ENCODE measurements around the gene SERTAD1.
A peak's percentile ranks its signal among the peaks of the same experiment; 100 is the strongest.
"Not testable (repeated sequence)": the region's sequence is repeated elsewhere in the genome, so short reads cannot be mapped to it uniquely, and the experiment has no call there.

SERTAD1 gene

GRCh38 chr19:40450664-40451063 lies 24.9 kb upstream of the SERTAD1 start:
- no peak for DNase-seq

GRCh38 chr19:40449506-40449905 lies 23.7 kb upstream of the SERTAD1 start:
- no peak for DNase-seq

- DNase-seq = no peak
Measured at GRCh38 chr19:40446263-40446784, 20.5 kb upstream of the SERTAD1 start.

DNA sequence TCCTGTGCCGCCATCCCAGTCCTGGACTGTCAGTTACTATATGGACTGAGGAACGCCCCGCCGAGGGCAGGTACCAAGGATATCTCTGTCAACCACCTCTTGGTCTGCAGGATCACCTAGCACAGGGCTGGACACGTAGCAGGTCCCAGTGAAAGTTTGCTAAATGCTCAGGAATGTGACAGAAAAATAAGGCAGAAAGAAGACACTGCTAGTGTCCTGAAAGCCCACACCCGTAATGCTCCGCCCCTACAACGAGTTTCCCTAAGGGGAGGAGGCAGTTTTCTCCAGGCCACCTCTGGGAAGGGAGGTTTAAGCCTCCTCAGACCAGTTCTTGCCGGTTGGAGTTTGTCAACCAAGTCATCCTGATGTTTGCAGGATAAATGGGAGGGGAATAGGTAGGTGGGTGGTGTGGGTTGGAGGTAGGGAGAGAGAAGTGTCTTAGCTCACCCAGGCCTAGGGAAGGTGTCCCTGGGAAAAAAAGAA lies 20.0 kb upstream of the SERTAD1 start:
- DNase-seq = no peak

- DNase-seq = no peak
Measured at GRCh38 chr19:40444825-40445312, 19.1 kb upstream of the SERTAD1 start.

GRCh38 chr19:40444000-40444824 lies 18.4 kb upstream of the SERTAD1 start, which contains the start of gene SERTAD3:
Gene SERTAD3, minus strand, starts transcription at chr19:40444335. Its CDS starts 2,255 bp downstream, at chr19:40442080.
- peak; percentile 99 for DNase-seq

DNA sequence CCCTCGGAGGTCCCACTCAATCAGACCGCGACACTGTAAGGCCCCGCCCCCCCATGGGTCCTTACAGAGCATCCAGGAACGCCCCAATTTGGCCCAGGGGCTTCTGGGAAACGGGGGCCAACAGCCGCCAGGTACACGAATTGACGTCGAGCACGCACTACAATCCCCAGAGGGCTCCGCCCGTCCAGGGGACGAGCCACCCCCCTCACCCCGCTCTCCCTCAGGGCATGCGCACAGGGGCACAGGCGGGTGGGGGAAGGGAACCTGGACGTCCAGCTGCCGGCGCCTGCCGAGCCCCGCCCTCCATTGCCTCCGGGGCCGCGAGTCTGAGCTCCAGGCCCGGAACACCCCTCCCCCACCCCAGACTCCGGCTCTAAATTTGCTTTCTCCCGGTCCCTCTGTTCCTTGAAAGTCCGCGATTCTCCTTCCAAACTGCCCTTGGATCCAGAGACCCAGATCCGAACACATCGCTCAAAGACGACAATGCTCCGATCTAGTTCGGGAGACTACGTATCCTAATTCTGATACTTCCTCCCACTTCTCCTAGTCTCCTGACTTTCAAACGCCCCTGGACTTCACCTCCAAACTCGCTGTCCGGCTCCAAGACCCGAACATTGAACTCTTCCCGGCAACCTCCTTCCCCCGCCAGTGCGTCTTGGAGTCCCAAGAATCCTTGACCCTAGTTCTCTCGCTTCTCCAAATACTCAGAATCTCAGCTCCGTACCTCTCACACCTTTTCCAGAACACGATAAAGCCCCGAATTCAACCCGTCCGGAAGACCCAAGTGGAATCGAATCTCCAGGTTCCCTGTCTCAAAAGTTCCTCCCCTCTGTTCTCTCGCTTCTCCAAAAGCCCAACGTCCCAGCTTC lies 17.6 kb upstream of the SERTAD1 start:
- DNase-seq = peak; percentile 99

GRCh38 chr19:40442328-40443130 lies 16.7 kb upstream of the SERTAD1 start:
- no peak for DNase-seq

DNA sequence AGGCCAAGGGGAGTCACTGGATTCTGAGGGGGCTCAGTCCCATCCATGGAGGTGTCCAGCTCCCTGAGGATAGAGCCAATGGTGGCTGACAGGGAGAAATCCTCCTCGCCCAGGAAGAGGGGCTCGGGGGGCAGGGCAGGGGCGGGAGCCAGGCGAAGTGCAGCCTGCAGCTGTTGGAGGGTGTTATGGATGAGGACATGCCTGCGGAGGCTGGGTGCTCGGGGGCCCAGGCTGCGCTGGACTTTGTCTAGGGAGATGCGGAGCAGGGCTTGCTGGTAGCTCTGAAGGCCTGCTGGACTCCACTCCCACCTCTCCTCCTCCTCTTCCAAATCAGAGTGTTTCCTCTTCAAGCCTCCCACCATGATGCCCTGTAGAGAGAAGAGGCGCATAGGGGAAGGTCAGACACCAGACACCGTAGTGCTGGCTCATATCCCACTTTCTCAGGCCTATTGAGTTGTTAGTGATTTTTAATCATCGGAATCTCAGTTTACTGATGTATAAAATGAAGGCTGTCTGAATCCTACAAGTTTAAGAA lies 16.0 kb upstream of the SERTAD1 start:
- DNase-seq = no peak

- no peak for DNase-seq
Measured at GRCh38 chr19:40438284-40438683, 12.5 kb upstream of the SERTAD1 start.

- peak; percentile 77 for DNase-seq
Measured at GRCh38 chr19:40433391-40434216, 7.8 kb upstream of the SERTAD1 start.

DNA sequence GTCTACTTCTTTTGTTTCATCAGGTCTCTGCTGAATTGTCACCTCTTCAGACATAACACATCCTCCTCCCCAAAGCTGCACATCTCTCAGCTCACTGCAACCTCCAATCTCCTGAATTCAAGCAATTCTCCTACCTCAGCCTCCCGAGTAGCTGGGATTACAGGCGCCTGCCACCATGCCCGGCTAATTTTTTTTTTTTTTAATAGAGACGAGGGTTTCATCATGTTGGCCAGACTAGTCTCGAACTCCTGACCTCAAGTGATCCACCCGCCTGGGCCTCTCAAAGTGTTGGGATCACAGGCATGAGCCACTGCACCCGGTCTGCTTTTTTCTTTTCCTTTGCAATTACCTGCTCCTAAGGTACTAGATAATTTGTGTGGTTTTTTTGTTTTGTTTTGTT lies 7.0 kb upstream of the SERTAD1 start:
- DNase-seq = not testable (repeated sequence)

GRCh38 chr19:40431698-40432097 lies 5.9 kb upstream of the SERTAD1 start:
- no peak for DNase-seq

DNA sequence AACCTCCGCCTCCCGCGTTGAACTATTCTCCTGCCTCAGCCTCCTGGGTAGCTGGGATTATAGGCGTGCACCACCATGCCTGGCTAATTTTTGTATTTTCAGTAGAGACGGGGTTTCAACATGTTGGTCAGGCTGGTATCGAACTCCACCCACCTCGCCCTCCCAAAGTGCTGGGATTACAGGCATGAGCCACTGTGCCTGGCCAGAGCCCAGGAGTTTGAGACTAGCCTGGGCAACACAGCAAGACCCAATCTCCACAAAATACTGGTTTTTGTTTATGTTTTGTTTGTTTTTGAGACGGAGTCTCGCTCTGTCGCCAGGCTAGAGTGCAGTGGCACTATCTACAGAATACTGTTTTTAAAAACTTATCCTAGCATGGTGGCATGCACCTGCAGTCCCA lies 4.5 kb upstream of the SERTAD1 start:
- DNase-seq = not testable (repeated sequence)

DNA sequence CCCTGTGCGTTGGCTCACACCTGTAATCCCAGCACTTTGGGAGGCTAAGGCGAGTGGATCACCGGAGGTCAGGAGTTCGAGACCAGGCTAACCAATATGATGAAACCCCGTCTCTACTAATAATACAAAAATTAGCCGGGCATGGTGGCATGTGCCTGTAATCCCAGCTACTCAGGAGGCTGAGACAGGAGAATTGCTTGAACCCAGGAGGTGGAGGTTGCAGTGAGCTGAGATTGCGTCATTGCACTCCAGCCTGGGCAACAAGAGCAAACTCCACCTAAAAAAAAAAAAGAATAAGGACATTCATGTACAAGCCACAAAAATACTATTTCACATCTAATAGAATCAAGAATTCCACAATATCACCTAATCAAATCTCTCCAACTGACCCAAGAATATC lies 2.4 kb upstream of the SERTAD1 start:
- DNase-seq = not testable (repeated sequence)

GRCh38 chr19:40424637-40425449 lies 949 bp downstream of the SERTAD1 start:
- no peak for DNase-seq

- no peak for DNase-seq
Measured at GRCh38 chr19:40423938-40424337, 1.9 kb downstream of the SERTAD1 start.

DNA sequence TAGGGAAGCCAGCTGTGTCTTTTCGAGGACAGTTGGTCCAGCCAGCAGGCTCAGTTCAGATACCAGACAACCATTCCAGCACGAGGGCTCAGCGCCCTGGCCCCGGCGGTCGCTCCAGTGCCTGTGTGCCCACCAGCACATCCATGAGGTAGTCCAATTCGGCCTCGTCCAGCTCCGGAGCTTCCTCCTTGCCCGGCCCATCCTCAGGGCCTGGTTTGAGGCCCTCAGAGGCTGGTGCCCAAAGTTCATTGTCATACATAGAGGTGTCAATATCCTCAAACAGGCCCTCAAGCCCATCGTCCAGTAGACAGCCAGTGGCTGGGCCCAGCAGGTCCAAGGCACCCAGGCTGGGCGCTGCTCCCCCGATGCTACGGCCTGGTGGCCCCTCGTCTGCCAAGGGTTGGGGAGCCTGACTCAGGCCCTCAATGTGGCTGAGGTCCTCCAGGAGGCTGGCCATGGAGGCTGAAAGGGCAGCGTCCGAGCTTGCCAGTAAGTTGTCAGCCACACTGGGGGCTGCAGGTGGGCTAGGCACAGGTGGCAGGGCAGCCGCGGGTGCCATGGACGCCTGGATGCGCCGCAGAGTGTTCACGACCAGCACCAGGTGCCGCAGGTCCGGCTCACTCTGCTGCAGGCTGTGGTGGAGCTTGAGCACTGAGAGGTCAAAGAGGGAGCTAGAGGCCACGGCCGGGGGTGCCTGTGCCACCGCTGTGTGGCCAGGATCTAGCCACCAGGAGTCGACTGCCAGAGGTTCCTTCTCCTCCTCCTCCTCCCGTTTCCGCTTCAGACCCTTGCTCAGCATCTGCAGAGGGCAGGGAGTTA lies 2.8 kb downstream of the SERTAD1 start:
- DNase-seq = no peak

All from activated CD8-positive, alpha-beta memory T cell treated with anti-CD3 and anti-CD28 coated beads for 24 hours (primary cell).